Activated CD4-positive, alpha-beta T cell treated with anti-CD3 and anti-CD28 coated beads for 36 hours (primary cell): Measurements from ENCODE around the gene UBLCP1. TPM values are rescaled to one million over a fixed set of nuclear protein-coding genes. Genes with fewer than 3 reads are reported as not detected.
A peak's percentile ranks its signal among the peaks of the same experiment; 100 is the strongest.

Experiments
- ATAC-seq: fragments of 200-7000 bp; cut with Tn5 transposase; one replicate; pipeline ENCODE4 v1.10.0; 2021; ENCODE audit warnings: mild to moderate bottlenecking, moderate library complexity
- CTCF ChIA-PET: fragments of 350-600 bp; sonication (Branson Sonifier 250); formaldehyde crosslinking; loops from one replicate; lab custom pipeline; 2021; ENCODE audit warnings: antibody characterized with exemption; lab: Charles Lee
- POLR2A ChIA-PET: fragments of 350-600 bp; sonication (Branson Sonifier 250); formaldehyde crosslinking; loops from one replicate; lab custom pipeline; 2021; ENCODE audit warnings: antibody characterized with exemption, inconsistent platforms; lab: Charles Lee
- DNase-seq: peaks from one replicate; pipeline ENCODE4 v3.0.0-alpha.2; 2020
- H3K27ac Mint-ChIP-seq: one replicate; pipeline ENCODE4 v1.8.0; 2021; ENCODE audit warnings: mixed read lengths
- H3K27me3 Mint-ChIP-seq: one replicate; pipeline ENCODE4 v1.8.0; 2021; ENCODE audit warnings: mixed read lengths
- H3K36me3 Mint-ChIP-seq: one replicate; pipeline ENCODE4 v1.8.0; 2021; ENCODE audit warnings: low read depth, mixed read lengths
- H3K4me1 Mint-ChIP-seq: one replicate; pipeline ENCODE4 v1.8.0; 2021; ENCODE audit warnings: mixed read lengths
- H3K4me3 Mint-ChIP-seq: one replicate; pipeline ENCODE4 v1.8.0; 2021; ENCODE audit warnings: mild to moderate bottlenecking, moderate library complexity, mixed read lengths
- H3K9me3 Mint-ChIP-seq: one replicate; pipeline ENCODE4 v1.8.0; 2021; ENCODE audit warnings: low read depth, mixed read lengths
- intact Hi-C, 2 experiments: fragments of 100-400 bp; cut with DNase I in 1 of 2; cut with micrococcal nuclease in 1 of 2; formaldehyde crosslinking; loops; one replicate each; pipeline versions ENCODE4 v1.14.2 to v1.15.1; 2022 to 2024; cut with DNase I, micrococcal nuclease
- total RNA-seq, 2 experiments: library from RNA; stranded (reverse); gene quantifications; one replicate each; pipeline ENCODE4 v1.2.3, GENCODE V29; 2021

UBLCP1 gene
- total RNA-seq, 2 experiments from 2014 or later: 26.0 to 31.0 TPM

GRCh38 chr5:159324986-159325385, 61.9 kb downstream of the UBLCP1 start:
- POLR2A ChIA-PET: no interaction called here
- H3K27ac Mint-ChIP-seq: no peak overlapping the region
- no peak overlapping the region for H3K4me3 Mint-ChIP-seq
- DNase-seq: no peak
- no peak for ATAC-seq
- H3K4me1 Mint-ChIP-seq: no peaks in the 10 kb centered on the region
- intact Hi-C loops: no loop called here
- H3K9me3 Mint-ChIP-seq: no peaks in the 10 kb centered on the region
- H3K27me3 Mint-ChIP-seq: no peaks in the 10 kb centered on the region
- CTCF ChIA-PET: interaction anchor here (0.6 to 1.1 kb wide), 5 partner anchors 12 to 225 kb away, joined by 3 to 5 read pairs (median 3); partner anchors contain the start of gene EBF1
- no peaks in the 10 kb centered on the region for H3K36me3 Mint-ChIP-seq

- DNase-seq: no peak
- H3K4me1 Mint-ChIP-seq: peaks cover 15% of the 10 kb centered on the region
These were observed 67.2 kb downstream of the UBLCP1 start, which contains the start of gene IL12B for GRCh38 chr5:159330131-159330800. TSS of gene IL12B (minus strand) at chr5:159330487. CDS start at chr5:159326782, 3,705 bp downstream.

GRCh38 chr5:159331093-159331973, 68.2 kb downstream of the UBLCP1 start:
- intact Hi-C loops: loop anchor here (2.0 to 5.0 kb wide), 5 partner anchors 174 to 655 kb away; partner anchors contain the start of gene ADRA1B (in 1 of the 2)
- POLR2A ChIA-PET: no interaction called here
- peak overlapping the region; percentile 76 for H3K27ac Mint-ChIP-seq

More at GRCh38 chr5:159330131-159330800, 67.2 kb downstream of the UBLCP1 start, which contains the start of gene IL12B:
- no peaks in the 10 kb centered on the region for H3K36me3 Mint-ChIP-seq
- POLR2A ChIA-PET: no interaction called here
- CTCF ChIA-PET: no interaction called here
- H3K27ac Mint-ChIP-seq: no peak within 1 kb of the TSS
- H3K9me3 Mint-ChIP-seq: no peaks in the 10 kb centered on the region
- no peak for ATAC-seq
- H3K4me3 Mint-ChIP-seq: peak within 1 kb of the TSS; percentile 62
- peaks cover 2% of the 10 kb centered on the region for H3K27me3 Mint-ChIP-seq
- intact Hi-C loops: loop anchor here (2.0 to 5.0 kb wide), 5 partner anchors 173 to 657 kb away; partner anchors contain the start of gene ADRA1B (in 1 of the 2)

GRCh38 chr5:159332800-159333544, 69.9 kb downstream of the UBLCP1 start:
- Mint-ChIP-seq H3K4me1 (peaks cover 31% of the 10 kb centered on the region), H3K36me3 (no peaks in the 10 kb centered on the region), H3K27me3 (peaks cover 2% of the 10 kb centered on the region), H3K4me3 (no peak overlapping the region), H3K9me3 (no peaks in the 10 kb centered on the region), H3K27ac (no peak overlapping the region)
- no peak for DNase-seq
- ChIA-PET CTCF (interaction anchor here (0.5 to 2.8 kb wide), 10 partner anchors 10 to 1425 kb away, joined by 3 to 9 read pairs (median 4); no protein-coding TSS in a partner anchor), POLR2A (no interaction called here)
- ATAC-seq: no peak
- intact Hi-C loops: loop anchor here in 1 of 2 experiments (5.0 kb wide), 3 partner anchors 176 to 584 kb away; partner anchors contain the start of gene ADRA1B

More at GRCh38 chr5:159331093-159331973, 68.2 kb downstream of the UBLCP1 start:
- CTCF ChIA-PET: interaction anchor here (0.7 to 2.5 kb wide), 11 partner anchors 12 to 691 kb away, joined by 3 to 9 read pairs (median 4); no protein-coding TSS in a partner anchor
- no peaks in the 10 kb centered on the region for H3K9me3 Mint-ChIP-seq
- ATAC-seq: peak; percentile 96
- H3K4me3 Mint-ChIP-seq: peak overlapping the region; percentile 62
- peak; percentile 86 for DNase-seq
- H3K4me1 Mint-ChIP-seq: peaks cover 15% of the 10 kb centered on the region
- peaks cover 2% of the 10 kb centered on the region for H3K27me3 Mint-ChIP-seq
- no peaks in the 10 kb centered on the region for H3K36me3 Mint-ChIP-seq

GRCh38 chr5:159333545-159333925, 70.4 kb downstream of the UBLCP1 start:
- DNase-seq (no peak), ATAC-seq (no peak)
- Mint-ChIP-seq H3K9me3 (no peaks in the 10 kb centered on the region), H3K4me1 (peaks cover 37% of the 10 kb centered on the region), H3K27ac (no peak overlapping the region), H3K27me3 (peaks cover 2% of the 10 kb centered on the region), H3K4me3 (no peak overlapping the region), H3K36me3 (no peaks in the 10 kb centered on the region)
- intact Hi-C loops: loop anchor here in 1 of 2 experiments (5.0 kb wide), 3 partner anchors 176 to 584 kb away; partner anchors contain the start of gene ADRA1B
- POLR2A ChIA-PET: interaction anchor here (0.6 kb wide), 1 partner anchor 231 kb away, joined by 3 read pairs; no protein-coding TSS in a partner anchor
- CTCF ChIA-PET: interaction anchor here (1.1 to 2.8 kb wide), 4 partner anchors 16 to 245 kb away, joined by 3 to 7 read pairs (median 6); no protein-coding TSS in a partner anchor

Other genes with a start within 250 kb of the UBLCP1 start
- gene EBF1, start 163.4 kb upstream of the UBLCP1 start, total RNA-seq: under 1 TPM in 1 of 2 experiments, not detected in 1; 0.12 TPM
- gene RNF145, start 53.7 kb upstream of the UBLCP1 start, total RNA-seq: 10 to 100 TPM; 81.9 to 87.5 TPM
- gene IL12B, start 67.2 kb downstream of the UBLCP1 start, total RNA-seq: not detected